SK-N-DZ (cell line): Measurements from ENCODE around the gene CCDC24.

Experiments
- DNase-seq: peaks from one replicate; pipeline ENCODE4 v3.0.0-alpha.2; 2015; ENCODE audit warnings: low spot score

CCDC24 gene

DNA sequence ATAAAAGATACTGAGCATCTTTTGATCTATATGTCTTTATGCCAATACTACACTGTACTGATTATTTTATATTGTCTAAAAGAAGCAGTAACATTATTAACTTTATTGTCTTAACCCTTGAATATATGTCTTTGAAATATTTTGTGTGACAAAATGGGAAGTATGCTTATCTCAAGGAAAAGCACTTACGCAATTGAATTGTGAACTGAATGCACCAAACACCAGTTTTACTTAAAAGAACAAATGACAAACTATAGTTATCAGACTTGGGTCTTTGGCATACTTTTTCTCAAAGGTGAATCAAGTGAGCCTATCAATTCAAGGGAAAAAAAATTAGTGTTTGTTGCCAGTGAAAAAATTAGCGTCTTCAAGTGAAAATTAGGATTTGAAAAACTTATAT lies 49.0 kb downstream of the CCDC24 start:
- no peak for DNase-seq

DNA sequence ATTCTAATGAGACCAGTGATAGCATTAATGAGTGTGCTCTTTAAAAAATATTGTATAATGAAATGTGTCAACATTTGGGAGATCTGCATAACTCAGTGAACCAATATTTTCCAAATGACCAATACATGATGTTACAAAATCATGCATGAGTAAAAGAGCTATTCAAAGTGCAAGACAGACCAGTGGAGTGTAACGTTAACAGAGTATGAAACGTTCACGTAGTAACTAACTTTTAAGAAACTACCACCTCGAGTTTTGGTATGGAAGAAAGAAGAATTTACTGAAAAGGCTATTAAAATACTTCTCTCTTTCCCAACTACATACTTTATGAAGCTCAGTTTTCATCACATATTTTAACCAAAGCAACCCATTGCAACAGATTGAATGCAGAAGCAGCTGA lies 49.4 kb downstream of the CCDC24 start:
- no peak for DNase-seq

DNA sequence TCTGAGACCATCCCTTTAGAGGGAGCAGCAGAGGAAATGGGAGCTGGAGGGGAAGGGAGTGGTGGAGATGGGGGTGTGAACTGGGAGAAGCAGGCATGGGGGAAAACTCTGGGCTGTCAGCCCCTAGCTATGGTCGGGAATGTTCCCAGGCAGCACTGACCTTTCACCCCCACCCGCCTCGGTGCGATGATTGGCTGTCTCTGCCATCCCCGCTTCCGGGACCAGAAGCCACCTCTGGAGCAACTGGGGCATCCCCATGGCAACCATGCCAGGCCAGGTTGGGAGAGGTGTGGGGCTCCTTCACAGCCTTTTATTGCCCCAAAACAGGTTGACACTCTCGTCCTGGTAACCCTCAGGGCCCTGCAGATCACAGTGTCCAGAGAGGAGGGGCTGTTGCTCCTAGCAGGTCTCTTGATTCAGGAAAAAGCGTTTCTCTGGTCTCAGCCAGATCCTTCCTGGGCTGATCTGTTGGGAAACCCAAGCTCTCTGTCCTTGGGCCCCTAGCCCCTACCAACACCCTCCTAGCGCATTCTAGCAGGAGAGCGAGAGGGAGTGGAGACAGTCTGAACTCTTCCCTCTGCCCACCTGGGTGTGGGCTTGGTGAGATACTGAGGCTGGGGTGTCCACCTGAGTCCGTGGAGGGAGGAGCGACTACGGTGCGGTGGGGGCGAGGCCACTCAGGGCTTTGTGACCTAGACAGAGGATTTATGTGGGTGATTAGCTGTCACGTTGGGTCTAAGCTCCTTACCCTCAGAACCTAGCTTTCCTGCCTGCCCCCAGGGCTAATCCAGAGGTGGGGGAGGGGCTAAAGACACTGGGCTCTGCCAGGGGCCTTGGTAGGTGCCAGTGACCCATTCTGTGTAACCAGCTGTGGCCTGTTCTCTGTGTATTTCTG lies 52.0 kb downstream of the CCDC24 start:
- DNase-seq = no peak

GRCh38 chr1:44044071-44044801 lies 52.8 kb downstream of the CCDC24 start:
- DNase-seq = no peak

DNA sequence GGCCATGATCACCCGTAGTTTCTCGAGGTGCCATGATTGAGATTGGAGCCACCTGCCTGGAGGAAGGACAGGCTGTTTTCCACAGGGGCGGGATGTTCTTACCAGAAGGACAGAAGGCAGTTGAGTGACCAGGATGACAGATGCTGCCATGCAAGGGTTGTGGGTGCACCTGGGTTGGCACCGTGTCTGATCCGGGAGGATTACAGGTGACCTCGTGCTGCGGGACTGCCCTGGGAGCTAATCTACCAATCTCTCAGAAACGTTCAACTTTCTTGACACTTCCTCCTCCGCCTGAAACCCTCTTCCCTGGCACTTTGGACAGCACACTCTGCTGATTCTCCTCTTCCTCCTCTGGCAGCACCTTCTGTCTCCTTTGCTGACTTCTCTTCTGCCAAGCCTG lies 53.7 kb downstream of the CCDC24 start:
- DNase-seq = no peak
